ENCODE data around the gene TTF2. TPM values are rescaled to one million over a fixed set of nuclear protein-coding genes. Genes with fewer than 3 reads are reported as not detected.

Gene TTF2
- polyA plus RNA-seq, 1 donor from 2014 or later: 2.6 TPM

- Histone ChIP-seq H3K9me2 (ENCODE audit: insufficient read depth, low read length) (no peaks in the 10 kb centered on the region), H3K79me2 (replicated peaks; ENCODE audit: insufficient read depth, low read length) (no peaks in the 10 kb centered on the region), H3K27me3 (ENCODE audit: insufficient read depth, low read depth, low read length) (no peaks in the 10 kb centered on the region), H3K4me3 (ENCODE audit: low read length) (no peak overlapping the region), H4K20me1 (ENCODE audit: insufficient read depth) (no peaks in the 10 kb centered on the region), H3K4me2 (ENCODE audit: low read length) (no peak overlapping the region), H3K9me3 (ENCODE audit: low read length) (no peaks in the 10 kb centered on the region), H3K27ac (ENCODE audit: low read length) (no peak overlapping the region), H2AFZ (ENCODE audit: low read depth, low read length) (no peak overlapping the region), H3K36me3 (ENCODE audit: insufficient read depth, low read length) (no peaks in the 10 kb centered on the region), H3F3A (ENCODE audit: insufficient read depth, low read length, poor library complexity, severe bottlenecking) (no peaks in the 10 kb centered on the region), H3K9ac (ENCODE audit: low read length) (no peak overlapping the region)
- TF ChIP-seq EZH2 (IDR thresholded peaks at IDR 0.05; ENCODE audit: borderline replicate concordance, insufficient read depth, low read length, poor library complexity, severe bottlenecking) (no peak), POLR2AphosphoS5 (IDR thresholded peaks at IDR 0.05) (no peak), TAF1 (IDR thresholded peaks at IDR 0.05; ENCODE audit: low read depth) (no peak), RAD21 (conservative IDR thresholded peaks at IDR 0.05) (no peak), SMC3 (conservative IDR thresholded peaks at IDR 0.05; ENCODE audit: poor library complexity) (no peak), EP300 (conservative IDR thresholded peaks at IDR 0.05; ENCODE audit: poor library complexity, severe bottlenecking) (no peak)
These were observed 83.0 kb downstream of the TTF2 start for GRCh38 chr1:117143172-117143571.

- Histone ChIP-seq H3K9me3 (ENCODE audit: low read length) (no peaks in the 10 kb centered on the region), H4K20me1 (ENCODE audit: insufficient read depth) (no peaks in the 10 kb centered on the region), H3K36me3 (ENCODE audit: insufficient read depth, low read length) (no peaks in the 10 kb centered on the region), H3K9me2 (ENCODE audit: insufficient read depth, low read length) (no peaks in the 10 kb centered on the region), H3K27me3 (ENCODE audit: insufficient read depth, low read depth, low read length) (no peaks in the 10 kb centered on the region), H3K4me2 (ENCODE audit: low read length) (no peak overlapping the region), H3K4me3 (ENCODE audit: low read length) (no peak overlapping the region), H3K9ac (ENCODE audit: low read length) (no peak overlapping the region), H2AFZ (ENCODE audit: low read depth, low read length) (no peak overlapping the region), H3K27ac (ENCODE audit: low read length) (no peak overlapping the region), H3K79me2 (replicated peaks; ENCODE audit: insufficient read depth, low read length) (no peaks in the 10 kb centered on the region), H3F3A (ENCODE audit: insufficient read depth, low read length, poor library complexity, severe bottlenecking) (no peaks in the 10 kb centered on the region)
- TF ChIP-seq REST (IDR thresholded peaks at IDR 0.05; ENCODE audit: borderline replicate concordance) (no peak), EZH2 (IDR thresholded peaks at IDR 0.05; ENCODE audit: borderline replicate concordance, insufficient read depth, low read length, poor library complexity, severe bottlenecking) (no peak), CTCF (IDR thresholded peaks at IDR 0.05; ENCODE audit: poor library complexity, severe bottlenecking) (no peak), TAF1 (IDR thresholded peaks at IDR 0.05; ENCODE audit: low read depth) (no peak), SMC3 (conservative IDR thresholded peaks at IDR 0.05; ENCODE audit: poor library complexity) (no peak), MXI1 (conservative IDR thresholded peaks at IDR 0.05; ENCODE audit: poor library complexity, severe bottlenecking) (no peak), POLR2AphosphoS5 (IDR thresholded peaks at IDR 0.05) (no peak), EP300 (conservative IDR thresholded peaks at IDR 0.05; ENCODE audit: poor library complexity, severe bottlenecking) (no peak)
These were observed 83.7 kb downstream of the TTF2 start for GRCh38 chr1:117143871-117144270.

Data from neural cell (in vitro differentiated cells).